Astrocyte of the cerebellum (primary cell): ENCODE results near the gene CHL1.

Experiments
- DNase-seq: peaks from one replicate; pipeline ENCODE4 v3.0.0-alpha.2; 2011; ENCODE audit warnings: low read depth
- H3K4me3 ChIP-seq: 2 replicates; pipeline ENCODE4 v1.5.1; 2011; ENCODE audit warnings: mild to moderate bottlenecking, low read depth, low read length, moderate library complexity
- in situ Hi-C: cut with HindIII; loops from 2 replicates; pipeline ENCODE4 v1.10.0; 2017; ENCODE audit warnings: low sequenced_read_pairs
- TF ChIP-seq, protein P1 (sequence below): IDR thresholded peaks from 2 replicates; pipeline ENCODE4 v1.5.1; 2012; ENCODE audit warnings: low read length, low read depth, moderate library complexity, mild to moderate bottlenecking; ENCODE audit errors: missing control alignments

The CHL1 gene

DNA sequence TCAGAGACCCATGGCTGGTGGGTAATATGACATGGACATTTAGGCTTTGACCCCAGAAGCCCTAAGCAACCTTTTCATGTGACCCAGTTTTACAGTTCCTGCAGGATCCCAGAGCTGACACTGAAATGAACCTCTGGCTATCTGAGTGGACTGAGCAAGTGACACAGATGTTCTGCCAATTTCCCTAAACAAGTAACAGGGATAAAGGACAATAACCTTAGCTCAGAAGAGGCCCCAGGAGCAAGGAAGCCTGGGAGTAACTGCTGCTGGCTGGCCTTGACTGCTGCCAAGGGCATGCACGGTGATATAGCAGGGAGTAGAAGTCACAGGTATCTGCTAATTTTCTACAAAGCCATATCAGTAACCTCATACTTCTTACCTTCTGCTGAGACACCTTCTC, 177.9 kb downstream of the CHL1 start:
- DNase-seq, result no peak
- in situ Hi-C loops, result no loop called here
- H3K4me3 ChIP-seq, result no peak overlapping the region
- TF ChIP-seq, protein P1, sequence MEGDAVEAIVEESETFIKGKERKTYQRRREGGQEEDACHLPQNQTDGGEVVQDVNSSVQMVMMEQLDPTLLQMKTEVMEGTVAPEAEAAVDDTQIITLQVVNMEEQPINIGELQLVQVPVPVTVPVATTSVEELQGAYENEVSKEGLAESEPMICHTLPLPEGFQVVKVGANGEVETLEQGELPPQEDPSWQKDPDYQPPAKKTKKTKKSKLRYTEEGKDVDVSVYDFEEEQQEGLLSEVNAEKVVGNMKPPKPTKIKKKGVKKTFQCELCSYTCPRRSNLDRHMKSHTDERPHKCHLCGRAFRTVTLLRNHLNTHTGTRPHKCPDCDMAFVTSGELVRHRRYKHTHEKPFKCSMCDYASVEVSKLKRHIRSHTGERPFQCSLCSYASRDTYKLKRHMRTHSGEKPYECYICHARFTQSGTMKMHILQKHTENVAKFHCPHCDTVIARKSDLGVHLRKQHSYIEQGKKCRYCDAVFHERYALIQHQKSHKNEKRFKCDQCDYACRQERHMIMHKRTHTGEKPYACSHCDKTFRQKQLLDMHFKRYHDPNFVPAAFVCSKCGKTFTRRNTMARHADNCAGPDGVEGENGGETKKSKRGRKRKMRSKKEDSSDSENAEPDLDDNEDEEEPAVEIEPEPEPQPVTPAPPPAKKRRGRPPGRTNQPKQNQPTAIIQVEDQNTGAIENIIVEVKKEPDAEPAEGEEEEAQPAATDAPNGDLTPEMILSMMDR, result no peak

DNA sequence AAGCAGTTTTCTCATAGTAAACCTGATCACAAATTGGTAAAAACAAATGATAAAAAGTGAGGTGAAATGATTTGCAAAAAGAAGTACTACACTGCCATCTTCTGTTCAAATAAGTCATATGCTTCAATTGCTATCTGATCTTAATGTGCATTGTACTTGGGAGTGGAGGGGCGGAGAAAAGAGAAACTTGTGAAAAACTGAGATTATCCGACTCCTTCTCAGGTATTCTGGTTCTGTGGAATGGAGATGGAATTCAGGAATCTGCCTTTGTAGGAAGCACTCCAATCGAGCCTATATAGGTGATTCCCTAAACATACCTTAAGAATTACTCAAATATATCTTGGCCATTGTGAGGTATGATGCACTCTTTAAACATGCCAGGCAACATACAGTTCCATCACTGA, 180.6 kb downstream of the CHL1 start:
- peak; percentile 24 for DNase-seq
- TF ChIP-seq, protein P1, result peak; percentile 39
- in situ Hi-C loops, result no loop called here
- H3K4me3 ChIP-seq, result no peak overlapping the region

DNA sequence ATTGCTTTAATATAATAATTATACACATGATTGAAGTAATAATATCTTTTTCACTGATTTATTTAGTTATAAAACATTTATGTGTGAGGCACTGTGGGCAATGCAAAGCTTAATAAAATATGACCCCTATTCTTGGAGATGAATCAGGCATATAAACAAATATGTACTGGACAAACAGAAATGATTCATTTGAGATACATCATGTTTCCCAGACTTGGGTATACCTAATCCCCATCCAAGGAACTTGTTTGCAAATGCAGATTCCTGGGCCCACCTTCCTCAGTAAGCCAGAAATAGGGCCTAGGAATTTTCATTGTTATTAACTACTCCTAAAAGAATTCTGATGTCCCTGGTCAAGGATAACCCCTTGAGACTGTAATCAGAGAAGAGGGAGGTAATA, 184.2 kb downstream of the CHL1 start:
- TF ChIP-seq, protein P1, result no peak
- H3K4me3 ChIP-seq, result no peak overlapping the region
- in situ Hi-C loops, result no loop called here
- DNase-seq, result no peak

DNA sequence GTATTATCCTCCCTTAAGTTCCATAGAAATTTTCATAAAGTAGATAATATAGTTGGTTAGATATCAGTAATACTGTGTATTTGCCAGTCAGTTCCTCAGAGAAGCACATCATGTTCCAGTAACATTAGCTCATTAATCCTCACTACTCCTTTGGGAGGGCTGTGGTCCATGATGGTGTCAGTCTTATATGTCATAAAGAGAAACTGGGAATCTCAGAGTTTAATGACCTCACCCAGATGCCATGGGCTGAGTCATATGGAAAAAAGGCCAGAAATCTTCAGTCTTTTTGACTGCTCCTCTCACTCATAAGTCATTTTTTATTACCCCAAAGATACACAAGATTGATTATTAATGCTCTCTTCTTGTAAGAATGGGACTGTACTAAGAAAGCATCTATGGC, 188.6 kb downstream of the CHL1 start:
- TF ChIP-seq, protein P1, result no peak
- in situ Hi-C loops, result no loop called here
- DNase-seq, result no peak

DNA sequence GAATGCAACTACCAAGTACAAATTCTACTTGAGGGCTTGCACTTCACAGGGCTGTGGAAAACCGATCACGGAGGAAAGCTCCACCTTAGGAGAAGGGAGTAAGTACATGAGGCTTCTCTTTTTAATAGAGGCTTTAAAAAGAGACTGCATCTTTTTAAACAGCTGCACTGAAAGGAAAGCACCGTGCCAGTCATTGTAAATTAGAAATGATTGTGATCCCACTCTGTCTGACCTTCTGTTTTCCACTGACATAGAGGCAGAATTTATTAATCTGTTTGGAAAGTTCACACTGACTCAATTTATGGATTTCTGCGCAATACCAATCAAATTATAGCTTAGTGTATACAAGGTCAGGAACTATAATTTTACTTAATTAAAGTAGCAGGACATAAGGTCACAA, 198.2 kb downstream of the CHL1 start:
- DNase-seq, result no peak
- TF ChIP-seq, protein P1, result no peak
- in situ Hi-C loops, result no loop called here

More for the DNA sequence above, 188.6 kb downstream of the CHL1 start:
- H3K4me3 ChIP-seq, result no peak overlapping the region

DNA sequence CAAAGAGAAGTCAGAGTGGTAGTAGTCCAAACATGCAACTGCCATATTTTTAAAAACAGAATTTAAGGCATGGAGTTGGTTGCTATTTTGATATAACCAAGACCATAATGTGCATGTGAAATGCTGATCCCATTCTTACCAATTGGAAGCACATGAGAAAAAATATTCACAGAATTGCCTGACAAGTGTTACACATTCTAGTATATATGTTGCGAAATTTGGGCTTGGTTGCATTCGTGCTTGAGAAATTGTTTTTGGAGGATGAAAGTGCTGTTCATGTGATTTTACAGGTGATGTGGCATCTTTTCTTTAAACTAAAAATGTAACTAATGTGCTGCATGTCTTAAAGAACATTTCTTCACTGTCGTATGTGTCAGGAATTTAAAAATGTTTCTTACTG, 199.7 kb downstream of the CHL1 start:
- in situ Hi-C loops, result no loop called here
- TF ChIP-seq, protein P1, result no peak
- H3K4me3 ChIP-seq, result no peak overlapping the region
- DNase-seq, result no peak

More for the DNA sequence above, 198.2 kb downstream of the CHL1 start:
- H3K4me3 ChIP-seq, result no peak overlapping the region

DNA sequence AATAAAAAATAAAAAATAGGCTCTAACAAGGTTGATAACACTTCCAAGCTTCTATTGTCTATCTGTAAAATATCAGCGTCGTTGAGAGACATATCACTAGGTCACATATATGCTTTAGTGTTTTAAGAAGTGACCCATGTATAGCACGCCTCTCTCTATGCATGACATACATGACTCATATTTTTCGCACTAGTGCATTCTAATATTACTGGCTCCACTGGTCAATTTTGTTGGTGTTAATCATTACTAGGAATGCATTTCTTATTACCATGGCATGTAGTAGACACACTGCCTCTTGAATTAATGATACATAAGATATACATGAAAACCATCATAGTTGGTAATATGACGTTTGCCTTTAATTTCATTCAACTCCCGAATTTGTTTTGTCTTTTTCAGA, 203.1 kb downstream of the CHL1 start:
- in situ Hi-C loops, result no loop called here
- DNase-seq, result no peak
- H3K4me3 ChIP-seq, result no peak overlapping the region
- TF ChIP-seq, protein P1, result no peak
